HepG2 (cell line): ENCODE data around the gene GGA3. TPM values are rescaled to one million over a fixed set of nuclear protein-coding genes. Genes with fewer than 3 reads are reported as not detected.

Experiments
- ARHGAP35 ChIP-seq: sonication (generic); formaldehyde crosslinking; IDR thresholded peaks from 2 replicates; pipeline ENCODE4 v1.9.0; 2022; ENCODE audit warnings: mild to moderate bottlenecking, inconsistent platforms, moderate library complexity, missing genetic modification reagents, borderline replicate concordance
- ATF5 ChIP-seq: sonication (generic); formaldehyde crosslinking; IDR thresholded peaks from 2 replicates; pipeline ENCODE4 v1.4.0; 2020; ENCODE audit warnings: mild to moderate bottlenecking, low read depth, missing genetic modification reagents
- EP300 ChIP-seq, 3 experiments: sonication (generic) in 1 of 3; formaldehyde crosslinking in 1 of 3; IDR thresholded peaks; 2 replicates each; pipeline versions ENCODE4 v1.5.1 to v1.6.1; 2011 to 2020; ENCODE audit warnings: low read depth in 2 of 3, low read length in 2 of 3, borderline replicate concordance in 1 of 3, improper control_type of control experiment in 1 of 3, mild to moderate bottlenecking in 1 of 3, missing genetic modification reagents in 1 of 3, moderate library complexity in 1 of 3
- HBP1 ChIP-seq: IDR thresholded peaks from 2 replicates; pipeline ENCODE4 v1.6.1; 2016; ENCODE audit warnings: low read depth, control low read depth
- HNRNPK ChIP-seq: fragments of 200-400 bp; formaldehyde crosslinking; IDR thresholded peaks from 2 replicates; pipeline ENCODE4 v1.6.1; 2018; ENCODE audit warnings: low read length, low read depth, moderate library complexity, mild to moderate bottlenecking; ENCODE audit not compliant: poor library complexity, severe bottlenecking
- KLF11 ChIP-seq: IDR thresholded peaks from 2 replicates; pipeline ENCODE4 v1.6.1; 2016; ENCODE audit warnings: missing compliant biosample characterization
- KMT2B ChIP-seq: IDR thresholded peaks from 2 replicates; pipeline ENCODE4 v1.6.1; 2016; ENCODE audit warnings: missing genetic modification reagents, missing compliant biosample characterization
- NFIC ChIP-seq: IDR thresholded peaks from 2 replicates; pipeline ENCODE4 v1.6.1; 2012; ENCODE audit warnings: mild to moderate bottlenecking, low read length, inconsistent platforms
- PLRG1 ChIP-seq: fragments of 450-650 bp; conservative IDR thresholded peaks from 2 replicates; pipeline ENCODE4 v1.6.1; 2016
- PREB ChIP-seq: sonication (generic); formaldehyde crosslinking; IDR thresholded peaks from 2 replicates; pipeline ENCODE4 v1.4.0; 2020; ENCODE audit warnings: missing genetic modification reagents
- RFX3 ChIP-seq: IDR thresholded peaks from 2 replicates; pipeline ENCODE4 v1.6.1; 2016; ENCODE audit warnings: missing biosample characterization, missing genetic modification reagents
- SRSF1 ChIP-seq: fragments of 200-400 bp; formaldehyde crosslinking; optimal IDR thresholded peaks from 2 replicates; pipeline ENCODE3; 2017; ENCODE audit warnings: mild to moderate bottlenecking, low read depth, low read length, moderate library complexity
- STAT5B ChIP-seq: sonication (generic); formaldehyde crosslinking; IDR thresholded peaks from 2 replicates; pipeline ENCODE4 v1.4.0; 2020; ENCODE audit warnings: missing genetic modification reagents
- TOPORS ChIP-seq: sonication (generic); formaldehyde crosslinking; IDR thresholded peaks from 2 replicates; pipeline ENCODE4 v1.8.0; 2023; ENCODE audit warnings: mild to moderate bottlenecking, missing genetic modification reagents
- ZFP36 ChIP-seq: fragments of 150-350 bp; IDR thresholded peaks from 2 replicates; pipeline ENCODE4 v1.6.1; 2018; ENCODE audit warnings: borderline replicate concordance, low read length, low read depth; ENCODE audit not compliant: partially characterized antibody
- ZNF251 ChIP-seq: sonication (generic); formaldehyde crosslinking; IDR thresholded peaks from 2 replicates; pipeline ENCODE4 v1.9.0; 2021; ENCODE audit warnings: mild to moderate bottlenecking, missing genetic modification reagents
- ZNF337 ChIP-seq: sonication (generic); formaldehyde crosslinking; IDR thresholded peaks from 2 replicates; pipeline ENCODE4 v1.5.1; 2020; ENCODE audit warnings: missing genetic modification reagents, low read depth, mild to moderate bottlenecking, borderline replicate concordance
- ZNF44 ChIP-seq: sonication (generic); formaldehyde crosslinking; IDR thresholded peaks from 2 replicates; pipeline ENCODE4 v1.5.1; 2020; ENCODE audit warnings: mild to moderate bottlenecking, missing genetic modification reagents
- ZNF556 ChIP-seq: sonication (generic); formaldehyde crosslinking; IDR thresholded peaks from 2 replicates; pipeline ENCODE4 v1.4.0; 2020; ENCODE audit warnings: mild to moderate bottlenecking, missing genetic modification reagents, borderline replicate concordance
- ZNF557 ChIP-seq: sonication (generic); formaldehyde crosslinking; IDR thresholded peaks from 2 replicates; pipeline ENCODE4 v1.4.0; 2020; ENCODE audit warnings: missing genetic modification reagents
- ZNF562 ChIP-seq: sonication (generic); formaldehyde crosslinking; IDR thresholded peaks from 2 replicates; pipeline ENCODE4 v1.8.0; 2022; ENCODE audit warnings: missing genetic modification reagents, borderline replicate concordance
- ZNF619 ChIP-seq: sonication (generic); formaldehyde crosslinking; IDR thresholded peaks from 2 replicates; pipeline ENCODE4 v1.4.0; 2020; ENCODE audit warnings: mild to moderate bottlenecking, missing genetic modification reagents
- ZNF7 ChIP-seq: IDR thresholded peaks from 2 replicates; pipeline ENCODE4 v1.6.1; 2016; ENCODE audit warnings: missing biosample characterization, missing genetic modification reagents
- ZNF747 ChIP-seq: sonication (generic); formaldehyde crosslinking; IDR thresholded peaks from 2 replicates; pipeline ENCODE4 v1.8.1; 2023; ENCODE audit warnings: missing genetic modification reagents, mild to moderate bottlenecking, borderline replicate concordance
- polyA plus RNA-seq, 8 experiments: library from polyadenylated mRNA; depleted of rRNA in 3 of 8; stranded (reverse) in 7 of 8; unstranded in 1 of 8; fragments of >200 nt; fragmentation: Illumina TruSeq in 4 of 8; extraction: Trizol in 4 of 8; gene quantifications; 2 replicates each; pipeline versions ENCODE4 v1.2.1 to v1.2.3, GENCODE V29; 2011 to 2016; ENCODE audit warnings: low read depth in 4 of 8, missing spikeins in 1 of 8, mixed read lengths in 1 of 8; ENCODE audit not compliant: insufficient read depth in 1 of 8
- total RNA-seq, 5 experiments: library from RNA; depleted of rRNA; stranded (reverse); fragments of >200 nt; fragmentation: Illumina TruSeq; extraction: Trizol; gene quantifications; 2 replicates each; pipeline ENCODE4 v1.2.3, GENCODE V29; 2016; ENCODE audit warnings: low read depth in 1 of 5
- TF ChIP-seq, protein P1 (sequence below): sonication (generic); formaldehyde crosslinking; IDR thresholded peaks from 2 replicates; pipeline ENCODE4 v1.4.0; 2020; ENCODE audit warnings: missing genetic modification reagents, mild to moderate bottlenecking, borderline replicate concordance

The GGA3 gene
- total and polyA plus RNA-seq, 2 of the 13 experiments (the other 11 are each of a cell fraction or from before 2014, with no cell fraction given): 28.4 to 43.7 TPM

- peak; percentile 90; the same call in 1 of the 2 replicates for TF ChIP-seq ZNF747
- TF ChIP-seq, protein P1, sequence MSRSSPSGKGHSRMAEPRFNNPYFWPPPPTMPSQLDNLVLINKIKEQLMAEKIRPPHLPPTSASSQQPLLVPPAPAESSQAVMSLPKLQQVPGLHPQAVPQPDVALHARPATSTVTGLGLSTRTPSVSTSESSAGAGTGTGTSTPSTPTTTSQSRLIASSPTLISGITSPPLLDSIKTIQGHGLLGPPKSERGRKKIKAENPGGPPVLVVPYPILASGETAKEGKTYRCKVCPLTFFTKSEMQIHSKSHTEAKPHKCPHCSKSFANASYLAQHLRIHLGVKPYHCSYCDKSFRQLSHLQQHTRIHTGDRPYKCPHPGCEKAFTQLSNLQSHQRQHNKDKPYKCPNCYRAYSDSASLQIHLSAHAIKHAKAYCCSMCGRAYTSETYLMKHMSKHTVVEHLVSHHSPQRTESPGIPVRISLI (CRISPR knock-in tag): peak; percentile 91
- TF ChIP-seq ZNF619 (CRISPR knock-in tag): no peak
- no peak for TF ChIP-seq ZNF562
- no peak for TF ChIP-seq ZNF557 (CRISPR knock-in tag)
- peak; percentile 54; the same call in 1 of the 2 replicates for TF ChIP-seq KMT2B
- no peak for TF ChIP-seq ZNF44 (CRISPR knock-in tag)
- TF ChIP-seq ZNF337 (CRISPR knock-in tag): no peak
- TF ChIP-seq KLF11: no peak
- TF ChIP-seq ZNF556 (CRISPR knock-in tag): peak; percentile 95; the same call in 1 of the 2 replicates
- TF ChIP-seq HNRNPK: peak; percentile 35
- TF ChIP-seq NFIC: peak; percentile 61; the same call in 1 of the 2 replicates
- TF ChIP-seq EP300 (IDR thresholded peaks at IDR 0.05; ENCODE audit: low read depth in 2 of 2, low read length in 2 of 2): peak; percentile 53 to 67; a peak in 2 of 4 replicates
- TF ChIP-seq EP300 (CRISPR knock-in tag; IDR thresholded peaks at IDR 0.05; ENCODE audit: borderline replicate concordance): peak; percentile 53; the same call in 1 of the 2 replicates
- TF ChIP-seq SRSF1: peak; percentile 70
- TF ChIP-seq HBP1 (CRISPR knock-in tag): peak; percentile 86; the same call in 1 of the 2 replicates
- no peak for TF ChIP-seq PREB (CRISPR knock-in tag)
- TF ChIP-seq ARHGAP35 (CRISPR knock-in tag): peak; percentile 96
- 0 out of 2 replicates have a peak, but pooled peaks have one; percentile 63 for TF ChIP-seq ZNF251 (CRISPR knock-in tag)
- no peak for TF ChIP-seq RFX3
- TF ChIP-seq PLRG1: no peak
- no peak for TF ChIP-seq ZNF7 (CRISPR knock-in tag)
- TF ChIP-seq ZFP36: no peak
- TF ChIP-seq TOPORS (CRISPR knock-in tag): peak; percentile 72; the same call in 1 of the 2 replicates
- TF ChIP-seq ATF5 (CRISPR knock-in tag): peak; percentile 79; the same call in 1 of the 2 replicates
- TF ChIP-seq STAT5B (CRISPR knock-in tag): no peak
Observed at GRCh38 chr17:75308732-75309629, 47.6 kb upstream of the GGA3 start (continued).
